GM19438 (cell line): ENCODE data around the gene CSNK2A1.
"Not testable (repeated sequence)": the region's sequence is repeated elsewhere in the genome, so short reads cannot be mapped to it uniquely, and the experiment has no call there.

Source experiments
- ATAC-seq: cut with Tn5 transposase; IDR thresholded peaks from one replicate; pipeline ENCODE4 v1.9.1; 2021; ENCODE audit warnings: low read depth; ENCODE audit not compliant: unreplicated experiment

The CSNK2A1 gene

DNA sequence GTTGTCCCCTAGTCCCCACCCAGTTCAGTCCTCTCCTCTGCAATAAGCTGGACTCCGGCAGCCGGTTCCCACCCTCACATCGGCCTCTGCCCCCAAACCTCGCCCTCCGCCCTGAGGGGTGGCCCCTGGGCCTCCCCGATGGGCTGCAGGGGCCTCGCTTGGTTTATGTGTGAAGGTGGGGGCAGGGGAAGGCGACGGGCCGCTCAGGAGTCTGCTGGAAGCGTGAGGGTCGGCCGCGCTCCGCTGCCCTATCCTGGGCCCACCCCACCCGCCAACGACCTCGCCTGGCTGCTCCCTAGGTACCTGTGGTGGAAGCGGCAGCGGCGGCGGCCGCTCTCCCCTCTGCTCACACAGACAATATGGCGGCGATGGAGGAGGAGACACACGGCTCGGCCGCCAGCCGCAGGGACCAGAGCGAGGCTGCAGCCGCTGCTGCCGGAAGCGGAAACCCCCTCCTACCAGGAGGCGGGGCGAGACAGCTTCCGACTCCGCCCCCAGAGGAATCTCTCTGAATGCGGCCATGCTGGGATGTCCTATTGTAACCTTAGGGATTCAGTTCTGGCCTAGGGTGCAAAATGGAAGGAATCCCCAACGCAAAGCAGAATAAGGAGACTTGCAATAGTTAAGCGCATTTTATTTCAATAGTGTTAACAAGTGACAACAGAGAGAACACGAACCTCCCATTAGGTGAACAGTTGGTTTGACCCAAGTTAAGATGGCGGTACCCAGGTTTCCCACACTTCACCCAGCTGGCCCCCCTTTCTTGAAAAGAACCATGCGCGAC lies at the start of gene CSNK2A1:
TSS of gene CSNK2A1 (minus strand) at position 422 of the 784 bp plus-strand sequence. CDS start 35,239 bp downstream, outside the sequence.
- ATAC-seq = peak; percentile 87

DNA sequence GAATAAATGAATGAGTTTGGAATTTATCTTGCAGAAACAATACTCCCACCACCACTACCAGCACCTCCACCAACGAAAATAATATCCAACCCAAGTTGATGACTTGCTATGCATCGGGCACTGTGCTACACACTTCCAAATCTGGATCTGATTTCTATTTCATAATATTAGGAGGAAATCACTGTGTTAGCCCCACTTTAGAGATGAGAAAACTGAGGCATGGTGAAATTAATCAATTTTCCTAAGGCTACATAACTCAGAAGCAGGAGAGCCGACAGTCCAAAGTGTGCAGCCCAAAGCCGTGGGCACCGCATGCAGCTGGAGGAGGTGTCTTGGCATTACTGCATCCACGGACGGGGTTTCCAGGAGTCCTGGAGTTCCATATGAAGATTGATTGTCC lies 48.9 kb upstream of the CSNK2A1 start:
- no peak for ATAC-seq

DNA sequence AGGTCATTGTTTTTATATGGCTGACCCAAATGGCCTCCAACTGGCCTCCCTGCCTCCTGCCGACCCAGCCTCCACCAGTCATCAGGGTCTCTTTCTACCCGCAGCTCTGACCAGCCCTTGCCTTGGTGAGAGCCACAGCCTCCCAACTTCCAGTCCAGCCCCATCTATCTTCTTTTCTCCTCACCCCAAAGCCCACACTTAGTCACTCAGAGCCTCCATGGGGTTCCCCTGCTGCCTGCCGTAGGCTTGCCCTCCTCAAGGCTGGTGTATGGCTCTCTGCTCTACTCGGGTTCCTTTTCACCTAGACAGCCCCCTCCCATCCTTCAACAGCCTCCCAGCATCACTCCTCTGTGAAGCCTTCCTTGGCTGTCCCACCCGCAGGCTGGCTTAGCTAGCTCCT lies 48.4 kb upstream of the CSNK2A1 start:
- no peak for ATAC-seq

DNA sequence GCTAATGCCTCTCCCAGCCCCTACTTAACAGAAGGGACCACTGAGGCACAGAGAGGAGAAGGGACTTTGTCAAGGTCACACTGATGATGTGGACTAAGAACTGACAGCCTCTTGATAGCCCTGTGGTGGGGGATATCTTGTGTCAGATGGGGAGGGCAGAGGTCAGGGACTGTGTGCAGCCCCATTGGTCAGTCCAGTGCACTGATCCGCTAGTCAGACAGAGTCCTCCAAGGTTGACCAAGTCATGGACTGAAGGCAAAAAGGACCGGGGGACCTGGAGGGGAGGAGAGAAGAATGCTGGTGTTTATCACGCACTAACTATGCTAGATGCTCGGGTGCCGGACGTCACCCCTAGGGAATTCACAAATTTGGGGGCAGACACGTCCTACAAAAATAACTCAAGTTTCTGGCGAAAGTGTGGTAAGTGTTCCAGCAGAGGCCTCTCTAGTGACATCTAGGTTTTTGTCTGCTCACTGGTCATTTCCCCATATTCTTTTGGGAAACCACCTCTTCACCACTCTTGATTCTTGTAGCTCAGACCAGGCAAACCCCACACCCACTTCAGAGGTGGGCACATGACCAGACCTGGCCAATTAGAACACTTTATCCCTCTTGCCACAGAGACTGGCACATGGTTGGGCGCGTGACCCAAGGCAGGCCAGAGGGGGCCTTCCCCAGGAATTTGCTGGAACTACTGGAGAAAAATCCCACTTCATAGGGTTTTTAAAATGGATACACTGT lies 45.5 kb upstream of the CSNK2A1 start:
- ATAC-seq = peak; percentile 79

DNA sequence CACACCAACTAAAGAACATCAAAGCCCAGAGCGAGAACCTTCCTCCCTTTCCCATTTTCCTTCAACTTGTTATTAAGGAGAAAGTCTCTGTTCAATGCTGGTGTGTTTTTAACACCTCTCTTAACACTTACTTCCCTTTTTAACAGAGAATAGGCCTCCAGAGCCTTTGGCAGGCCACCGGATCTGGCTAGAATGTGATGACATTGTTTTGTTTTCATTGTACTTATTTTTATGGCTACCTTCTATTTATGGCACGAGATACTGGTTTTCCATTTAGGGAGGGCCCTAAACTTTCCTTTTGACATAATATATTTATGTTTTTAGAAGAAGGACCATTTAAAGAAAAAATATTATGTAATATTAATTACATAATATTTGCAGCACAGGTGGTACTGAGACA lies 44.9 kb upstream of the CSNK2A1 start:
- ATAC-seq = no peak

DNA sequence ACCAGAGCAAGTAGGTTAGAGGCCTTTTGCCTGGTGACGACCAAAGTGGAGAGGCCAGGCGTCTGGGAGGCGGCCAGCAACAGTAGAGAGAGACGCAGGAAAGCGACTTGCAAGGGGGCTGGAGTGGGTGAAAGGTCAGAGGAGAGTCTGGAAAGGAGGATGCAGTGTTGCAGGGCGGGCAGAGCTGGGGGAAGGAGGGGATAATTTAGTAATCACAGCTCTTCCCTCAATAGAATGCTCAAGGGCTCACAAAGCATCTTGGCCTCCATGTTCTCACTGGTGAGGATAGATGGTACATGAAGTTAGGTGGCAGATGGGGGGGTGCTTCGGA lies 41.3 kb upstream of the CSNK2A1 start:
- no peak for ATAC-seq

DNA sequence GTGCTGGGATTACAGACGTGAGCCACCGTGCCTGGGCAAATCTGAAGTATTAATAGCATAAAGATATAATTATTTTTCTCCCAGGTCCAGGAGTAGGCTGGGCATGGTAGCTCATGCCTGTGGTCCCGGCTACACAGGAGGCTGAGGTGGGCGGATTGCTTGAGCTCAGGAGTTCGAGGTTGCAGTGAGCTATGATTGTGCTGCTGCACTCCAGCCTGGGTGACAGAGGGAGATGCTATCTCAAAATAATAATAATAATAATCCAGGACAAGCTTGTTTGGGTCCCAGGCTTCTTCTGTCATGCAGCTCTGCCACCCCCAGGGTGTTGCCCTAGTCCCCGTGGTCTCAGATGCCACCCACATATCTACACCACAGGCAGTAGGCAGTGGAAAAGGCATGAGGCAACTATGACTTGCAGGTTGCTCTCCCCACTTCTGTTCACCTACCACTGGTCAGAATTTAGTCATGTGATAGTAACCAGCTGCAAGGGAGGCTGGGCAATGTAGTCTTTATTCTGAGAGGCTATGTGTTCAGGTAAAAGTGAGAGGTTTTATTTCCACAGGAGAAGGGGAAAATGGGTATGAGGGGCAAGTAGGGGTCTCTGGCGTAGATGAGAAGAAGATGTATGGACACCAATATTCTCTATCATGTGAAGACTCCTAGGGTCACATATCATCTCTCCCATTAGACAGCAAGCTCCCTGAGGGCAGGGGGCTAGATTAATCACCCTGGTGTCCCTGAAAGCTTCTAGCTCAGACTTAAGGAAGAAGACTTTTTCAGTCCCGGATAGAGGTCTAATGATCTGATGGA lies 40.8 kb upstream of the CSNK2A1 start:
- no peak for ATAC-seq

DNA sequence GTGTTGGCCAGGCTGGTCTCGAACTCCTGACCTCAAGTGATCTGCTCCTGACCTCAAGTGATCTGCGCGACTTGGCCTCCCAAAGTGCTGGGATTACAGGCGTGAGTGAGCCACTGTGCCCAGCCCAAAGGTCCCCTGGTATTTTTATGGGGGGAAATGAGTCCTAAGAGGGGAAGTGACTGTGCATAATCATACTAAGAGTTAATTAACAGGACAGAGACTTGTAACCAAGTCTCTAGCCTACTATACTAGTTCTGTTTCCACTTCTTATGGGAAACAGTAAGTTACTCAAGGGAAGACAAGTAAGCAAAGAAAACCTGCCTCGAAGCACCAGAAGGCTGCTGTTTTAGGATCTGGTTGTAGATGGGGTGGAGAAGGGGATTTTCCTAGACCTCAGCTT lies 38.6 kb upstream of the CSNK2A1 start:
- ATAC-seq = no peak

DNA sequence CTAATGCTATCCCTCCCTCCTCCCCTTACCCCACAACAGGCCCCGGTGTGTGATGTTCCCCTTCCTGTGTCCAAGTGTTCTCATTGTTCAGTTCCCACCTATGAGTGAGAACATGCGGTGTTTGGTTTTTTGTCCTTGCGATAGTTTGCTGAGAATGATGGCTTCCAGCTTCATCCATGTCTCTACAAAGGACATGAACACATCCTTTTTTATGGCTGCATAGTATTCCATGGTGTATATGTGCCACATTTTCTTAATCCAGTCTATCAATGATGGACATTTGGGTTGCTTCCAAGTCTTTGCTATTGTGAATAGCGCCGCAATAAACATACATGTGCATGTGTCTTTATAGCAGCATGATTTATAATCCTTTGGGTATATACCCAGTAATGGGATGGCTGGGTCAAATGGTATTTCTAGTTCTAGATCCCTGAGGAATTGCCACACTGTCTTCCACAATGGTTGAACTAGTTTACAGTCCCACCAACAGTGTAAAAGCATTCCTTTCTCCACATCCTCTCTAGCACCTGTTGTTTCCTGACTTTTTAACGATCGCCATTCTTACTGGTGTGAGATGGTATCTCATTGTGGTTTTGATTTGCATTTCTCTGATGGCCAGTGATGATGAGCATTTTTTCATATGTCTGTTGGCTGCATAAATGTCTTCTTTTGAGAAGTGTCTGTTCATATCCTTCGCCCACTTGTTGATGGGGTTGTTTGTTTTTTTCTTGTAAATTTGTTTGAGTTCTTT lies 35.5 kb upstream of the CSNK2A1 start:
- not testable (repeated sequence) for ATAC-seq

DNA sequence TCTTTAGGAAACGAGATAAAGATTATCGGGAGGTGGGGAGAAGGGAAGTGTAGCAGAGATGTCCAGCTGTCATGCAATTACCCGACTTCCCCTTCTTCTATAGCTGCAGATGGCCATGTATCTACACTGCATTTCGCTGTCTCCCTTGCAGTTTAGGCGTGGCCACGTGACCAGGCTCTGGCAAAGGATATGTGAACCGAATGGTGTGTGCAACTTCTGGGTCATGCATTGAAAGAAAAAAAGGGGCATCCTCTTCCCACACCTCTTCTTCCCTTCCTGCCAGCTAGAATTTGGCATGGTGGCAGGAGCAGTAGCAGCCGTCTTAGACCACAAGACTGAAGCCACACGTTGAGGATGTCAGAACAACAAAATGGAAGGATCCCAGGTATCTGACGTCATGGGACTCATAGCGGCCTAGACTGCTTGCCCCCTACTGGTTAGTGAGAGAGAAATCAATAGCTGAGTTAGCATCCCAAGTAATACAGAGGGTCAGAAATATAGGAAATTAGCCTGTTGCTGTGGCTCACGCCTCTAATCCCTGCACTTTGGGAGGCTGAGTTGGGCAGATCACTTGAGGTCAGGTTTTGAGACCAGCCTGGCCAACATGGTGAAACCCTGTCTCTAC lies 33.7 kb upstream of the CSNK2A1 start:
- no peak for ATAC-seq

DNA sequence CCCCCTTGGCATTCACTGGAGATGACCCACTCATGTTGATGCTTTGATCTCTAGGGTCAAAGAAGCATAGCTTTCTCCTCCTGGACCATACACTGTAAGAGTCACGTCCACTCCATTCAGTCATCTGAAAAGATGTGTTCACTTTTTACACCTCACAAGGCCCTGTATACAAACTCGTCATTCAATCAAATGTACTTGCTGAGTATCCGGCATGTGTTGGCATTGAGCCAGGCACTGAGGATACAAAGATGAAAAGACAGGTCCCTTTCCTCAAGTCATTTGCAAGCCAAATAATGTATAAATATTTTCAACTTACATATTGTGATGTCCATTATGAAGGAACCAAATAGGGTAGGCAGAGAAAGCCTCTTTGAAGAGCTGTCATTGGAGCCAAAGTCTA lies 32.6 kb upstream of the CSNK2A1 start:
- no peak for ATAC-seq

DNA sequence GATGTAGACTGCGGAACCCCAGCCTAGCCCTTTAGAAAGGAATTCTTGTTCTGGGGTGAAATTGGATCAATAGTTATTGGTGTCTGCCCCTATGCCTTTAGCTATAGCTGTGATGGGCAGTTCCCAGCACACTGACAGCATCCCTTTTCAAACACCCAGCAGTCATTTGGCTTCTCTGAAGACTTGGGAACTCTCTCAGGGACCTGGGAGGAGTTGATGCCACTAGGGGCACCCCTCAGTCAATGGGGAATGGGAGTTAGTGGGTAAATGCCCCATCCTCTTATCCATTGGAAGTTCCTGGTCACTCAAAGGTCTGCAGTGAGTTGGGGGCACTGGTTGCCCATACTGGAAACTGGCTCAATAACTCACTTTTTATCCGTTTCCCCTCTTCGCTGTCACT lies 31.6 kb upstream of the CSNK2A1 start:
- no peak for ATAC-seq

DNA sequence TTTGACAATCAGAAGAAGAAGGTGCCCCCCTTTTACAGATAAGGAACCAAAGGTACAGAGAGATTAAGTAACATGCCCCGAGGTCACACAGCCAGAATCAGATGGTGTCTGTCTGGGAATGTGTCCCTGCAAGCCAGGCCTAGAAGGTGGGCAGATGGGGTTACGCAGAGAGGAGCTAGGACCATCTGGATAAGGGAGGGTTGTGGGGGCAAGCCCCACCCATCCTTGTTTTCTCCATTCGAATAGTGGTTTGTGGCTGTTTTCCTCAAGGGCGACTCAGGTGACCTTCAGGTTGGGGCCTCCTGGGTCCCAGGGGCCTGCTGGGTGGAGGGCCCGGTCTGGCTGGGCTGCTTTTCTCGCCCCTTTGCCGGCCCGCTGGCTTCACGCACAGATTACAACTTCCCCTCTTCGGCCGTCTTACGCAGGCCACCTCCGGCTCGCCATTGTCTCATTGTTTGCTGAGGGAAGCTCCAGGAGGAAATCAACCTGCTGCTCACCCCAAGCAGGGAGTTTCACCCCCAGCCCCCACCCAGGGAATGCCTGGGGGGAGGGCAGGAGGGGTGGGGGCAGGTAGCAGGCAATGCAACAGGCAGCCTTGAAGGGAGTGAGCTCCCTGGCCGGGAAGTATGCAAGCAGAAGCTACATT lies 30.8 kb upstream of the CSNK2A1 start:
- ATAC-seq = no peak

DNA sequence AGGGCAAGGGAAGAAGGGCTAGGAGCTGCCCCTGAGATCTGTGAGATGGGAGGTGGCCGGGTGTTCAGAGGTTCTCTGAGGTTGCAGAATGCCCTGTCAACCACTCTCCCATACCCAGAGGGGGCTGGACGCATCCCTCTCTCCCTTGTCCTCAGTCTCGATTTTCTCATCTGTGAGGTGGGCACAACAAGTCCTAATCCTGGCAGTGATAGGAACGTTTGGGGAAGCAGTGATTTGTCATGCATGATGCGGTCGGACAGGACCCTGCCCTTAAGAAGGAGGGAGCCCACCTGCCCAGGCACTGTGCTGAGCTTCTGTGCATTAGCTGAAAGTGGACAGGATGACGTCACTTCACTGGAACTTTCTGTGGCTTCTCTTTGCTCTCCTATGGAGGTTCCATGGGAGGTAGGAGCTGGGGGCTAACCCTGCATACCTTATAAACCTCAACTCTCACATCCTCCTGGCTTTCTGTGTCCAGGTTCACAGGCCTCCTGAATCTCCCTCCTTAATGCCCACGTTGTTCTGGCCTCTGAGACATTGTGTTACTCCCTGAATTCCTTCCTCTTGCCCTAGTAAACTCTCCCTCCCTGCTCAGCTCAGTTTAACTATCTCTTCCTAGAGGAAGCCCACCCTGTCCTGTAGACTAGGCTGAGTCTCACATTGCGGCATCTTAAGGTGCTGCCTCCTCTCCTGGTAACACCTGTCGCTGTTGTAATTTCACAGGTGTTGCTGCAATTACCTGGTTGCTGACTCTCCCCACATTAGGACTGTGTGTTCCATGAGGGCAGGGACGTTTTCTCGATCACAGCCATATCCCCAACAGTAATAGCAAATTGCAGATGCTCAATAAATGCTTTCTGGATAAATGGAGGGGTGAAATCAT lies 30.1 kb upstream of the CSNK2A1 start:
- ATAC-seq = no peak

DNA sequence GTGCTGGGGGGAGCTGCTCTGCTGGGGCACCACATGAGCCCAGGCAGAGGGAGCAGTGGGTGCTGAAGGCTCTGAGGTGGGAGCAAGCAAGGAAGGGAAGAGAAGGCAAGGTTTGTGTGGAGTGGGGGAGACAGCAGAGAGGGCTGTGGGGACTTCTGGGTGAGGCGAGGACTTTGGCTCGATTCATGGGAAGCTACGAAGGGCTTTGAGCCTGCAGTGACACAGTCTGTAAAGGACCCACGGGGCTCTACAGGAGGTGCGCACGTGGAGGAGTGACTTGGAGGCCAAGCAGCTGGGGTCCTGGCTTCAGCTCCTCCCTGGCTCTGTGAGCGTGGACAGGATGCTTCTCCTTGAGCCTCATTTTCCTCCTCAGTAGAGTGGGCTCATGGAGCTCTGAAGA lies 29.1 kb upstream of the CSNK2A1 start:
- no peak for ATAC-seq

DNA sequence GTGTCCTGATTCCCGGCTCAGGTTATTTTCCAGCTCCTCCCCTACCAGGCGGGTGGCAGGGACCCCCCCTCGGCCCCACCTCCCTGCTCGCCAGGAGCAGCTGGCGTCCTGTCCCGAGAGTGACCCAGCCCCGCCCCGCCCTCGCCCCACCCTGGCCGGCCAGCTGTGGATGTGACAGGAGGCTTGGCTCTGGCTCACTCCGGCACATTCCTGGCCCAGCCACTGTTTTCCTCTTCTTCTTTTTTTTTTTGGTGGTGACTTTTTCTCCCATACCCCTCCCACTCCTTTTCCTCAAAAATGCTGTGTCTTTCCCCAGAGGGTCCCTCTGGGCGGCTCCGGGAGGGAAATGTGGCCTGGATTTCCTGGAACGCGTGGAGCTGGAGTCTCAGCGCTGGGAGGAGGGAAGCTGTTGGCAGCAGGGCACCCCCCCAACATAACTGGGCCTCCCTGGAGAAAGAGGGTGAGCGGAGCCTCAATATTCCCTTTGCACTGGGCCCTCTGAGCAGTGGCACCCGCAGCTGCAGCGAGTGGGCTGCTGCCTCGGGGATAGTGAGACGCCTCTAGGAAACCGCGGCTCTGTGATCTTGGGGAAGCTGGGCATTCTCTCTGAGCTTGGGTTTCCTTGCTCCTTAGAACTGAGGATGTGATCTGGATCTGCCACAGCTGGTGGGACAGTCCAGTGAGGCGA lies 28.3 kb upstream of the CSNK2A1 start:
- ATAC-seq = no peak

DNA sequence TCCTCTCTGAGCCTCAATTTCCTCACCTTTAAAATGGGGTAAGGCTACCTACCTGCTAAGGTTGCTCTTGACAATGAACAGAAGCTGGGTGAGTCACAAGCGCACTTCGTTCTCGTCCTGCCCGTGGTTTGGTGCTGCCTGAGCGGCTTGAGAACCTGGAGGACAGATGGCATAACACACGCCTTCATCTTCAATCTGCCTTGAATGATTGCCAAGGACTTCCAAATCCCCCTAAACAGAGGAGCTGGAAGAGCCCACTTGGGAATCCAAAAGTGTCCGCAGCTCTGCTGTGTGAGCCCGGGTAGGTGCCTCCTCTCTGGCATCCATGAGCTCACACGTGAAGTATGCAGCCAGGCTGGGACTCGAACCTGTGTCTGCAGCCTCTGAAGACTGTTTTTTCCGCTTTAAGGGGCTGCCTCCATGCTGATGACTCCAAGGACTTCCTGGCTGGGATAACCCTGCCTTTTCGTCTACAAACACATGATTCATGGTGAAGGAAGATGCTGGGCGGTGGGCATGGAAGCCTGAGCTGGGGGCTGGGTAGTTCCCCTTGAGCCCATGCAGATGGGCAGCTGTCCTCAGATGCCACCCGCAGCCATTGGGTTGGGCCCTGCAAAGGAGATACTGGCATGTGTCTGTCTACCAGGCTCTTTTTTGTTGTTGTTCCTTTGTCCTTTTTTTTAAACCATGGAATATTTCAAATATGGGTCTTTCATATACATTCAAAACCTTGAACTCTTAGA lies 25.3 kb upstream of the CSNK2A1 start:
- no peak for ATAC-seq
